Articular chondrocyte of knee joint (primary cell): ENCODE measurements around the gene HNRNPC. TPM values are rescaled to one million over a fixed set of nuclear protein-coding genes. Genes with fewer than 3 reads are reported as not detected.

Experiments
- total RNA-seq: library from RNA; depleted of rRNA; stranded (reverse); fragments of >200 nt; gene quantifications from 2 replicates; pipeline ENCODE4 v1.2.3, GENCODE V29; 2012

Gene HNRNPC
- total RNA-seq = 479 and 643 TPM in 2 replicates

GRCh38 chr14:21269252-21270046 lies at the start of gene HNRNPC:
TSS of gene HNRNPC (minus strand) at chr14:21269442. CDS start at chr14:21234193, 35,249 bp downstream.

GRCh38 chr14:21279783-21280182 lies 10.5 kb upstream of the HNRNPC start, which contains the start of gene RPGRIP1:
TSS of gene RPGRIP1 (plus strand) at chr14:21280083. CDS start at chr14:21287977, 7,894 bp downstream.

Other genes with a start within 250 kb of the HNRNPC start
- 0.22 and 1.7 TPM in 2 replicates for gene NDRG2, start 244.4 kb downstream of the HNRNPC start, total RNA-seq
- not detected in 2 replicates for gene TPPP2, start 239.2 kb downstream of the HNRNPC start, total RNA-seq
- not detected in 2 replicates for gene RNASE13, start 234.6 kb downstream of the HNRNPC start, total RNA-seq
- not detected in 2 replicates for gene RNASE7, start 227.1 kb downstream of the HNRNPC start, total RNA-seq
- not detected in 2 replicates for gene RNASE8, start 211.6 kb downstream of the HNRNPC start, total RNA-seq
- gene ARHGEF40, start 199.1 kb downstream of the HNRNPC start, total RNA-seq = 30.7 and 41.3 TPM in 2 replicates
- 9.2 and 10.5 TPM in 2 replicates for gene ZNF219, start 170.8 kb downstream of the HNRNPC start, total RNA-seq
- 0.32 TPM in 1 of 2 replicates, not detected in the other for gene TMEM253, start 168.4 kb downstream of the HNRNPC start, total RNA-seq
- not detected in 2 replicates for gene OR5AU1, start 113.4 kb downstream of the HNRNPC start, total RNA-seq
- gene RPGRIP1, start 10.6 kb upstream of the HNRNPC start, total RNA-seq = not detected in 2 replicates
- gene SUPT16H, start 114.6 kb upstream of the HNRNPC start, total RNA-seq = 84.0 and 90.9 TPM in 2 replicates
- 57.4 and 60.1 TPM in 2 replicates for gene CHD8, start 186.7 kb upstream of the HNRNPC start, total RNA-seq
- 28.9 and 36.6 TPM in 2 replicates for gene RAB2B, start 207.5 kb upstream of the HNRNPC start, total RNA-seq
- gene TOX4, start 207.8 kb upstream of the HNRNPC start, total RNA-seq = 36.9 and 37.8 TPM in 2 replicates
- gene METTL3, start 241.9 kb upstream of the HNRNPC start, total RNA-seq = 24.6 and 29.7 TPM in 2 replicates